ENCODE data around the gene PRDX4. TPM values are rescaled to one million over a fixed set of nuclear protein-coding genes. Genes with fewer than 3 reads are reported as not detected.

Gene PRDX4
- total RNA-seq = 10 to 100 TPM; 17.8 to 69.0 (median 58.4) TPM

DNA sequence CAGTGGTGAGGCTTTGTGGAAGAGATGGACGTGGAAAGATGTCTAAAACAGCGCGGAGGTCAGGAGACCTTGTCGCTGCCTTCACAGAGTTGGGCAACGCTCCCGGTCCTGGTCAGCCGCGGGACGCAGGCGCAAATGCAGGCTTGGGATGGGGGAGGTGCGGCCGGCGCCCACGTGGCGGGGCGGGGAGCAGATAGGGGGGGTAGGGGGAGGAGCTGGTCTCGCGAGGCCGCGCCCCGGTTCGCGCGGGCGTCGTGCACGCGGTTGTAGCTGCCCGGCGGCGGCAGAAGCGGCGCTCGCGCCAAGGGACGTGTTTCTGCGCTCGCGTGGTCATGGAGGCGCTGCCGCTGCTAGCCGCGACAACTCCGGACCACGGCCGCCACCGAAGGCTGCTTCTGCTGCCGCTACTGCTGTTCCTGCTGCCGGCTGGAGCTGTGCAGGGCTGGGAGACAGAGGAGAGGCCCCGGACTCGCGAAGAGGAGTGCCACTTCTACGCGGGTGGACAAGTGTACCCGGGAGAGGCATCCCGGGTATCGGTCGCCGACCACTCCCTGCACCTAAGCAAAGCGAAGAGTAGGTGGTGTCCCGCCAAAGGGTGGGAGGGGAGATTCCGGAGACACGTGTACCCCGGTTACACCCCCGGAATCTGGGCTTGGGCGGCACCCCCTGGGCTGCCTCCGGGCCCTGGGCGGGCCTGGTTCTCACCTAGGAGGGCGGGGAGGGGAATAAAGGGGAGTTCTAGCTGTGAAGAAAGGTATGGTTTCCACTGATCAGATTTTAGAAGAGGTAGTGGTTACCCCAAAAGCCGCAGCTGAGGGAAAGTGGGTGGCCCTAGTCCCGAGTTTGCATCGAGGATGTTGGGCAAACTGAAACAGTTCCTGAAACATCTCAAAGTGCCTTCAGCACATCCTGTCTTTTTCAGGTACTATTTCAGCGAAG lies at the start of gene PRDX4:
PRDX4 (plus strand) TSS at position 255 of the 939 bp plus-strand sequence; CDS start at position 333, 78 bp downstream.
- ATAC-seq (ENCODE audit: low FRiP score in 2 of 2) (peak; percentile 97 to 100), DNase-seq (peak; percentile 89 to 97)
- Histone ChIP-seq H3K4me3 (peak within 1 kb of the TSS; percentile 39 to 73 (median 68)), H3K4me1 (peaks cover 0 to 7% (median 2%) of the 10 kb centered on the region in 4 donors), H3K27ac (peak within 1 kb of the TSS; percentile 68 to 83 (median 76)), H3K9me3 (no peaks in the 10 kb centered on the region), H3K36me3 (no peaks in the 10 kb centered on the region), H3K27me3 (no peaks in the 10 kb centered on the region)
- TF ChIP-seq, protein P1, sequence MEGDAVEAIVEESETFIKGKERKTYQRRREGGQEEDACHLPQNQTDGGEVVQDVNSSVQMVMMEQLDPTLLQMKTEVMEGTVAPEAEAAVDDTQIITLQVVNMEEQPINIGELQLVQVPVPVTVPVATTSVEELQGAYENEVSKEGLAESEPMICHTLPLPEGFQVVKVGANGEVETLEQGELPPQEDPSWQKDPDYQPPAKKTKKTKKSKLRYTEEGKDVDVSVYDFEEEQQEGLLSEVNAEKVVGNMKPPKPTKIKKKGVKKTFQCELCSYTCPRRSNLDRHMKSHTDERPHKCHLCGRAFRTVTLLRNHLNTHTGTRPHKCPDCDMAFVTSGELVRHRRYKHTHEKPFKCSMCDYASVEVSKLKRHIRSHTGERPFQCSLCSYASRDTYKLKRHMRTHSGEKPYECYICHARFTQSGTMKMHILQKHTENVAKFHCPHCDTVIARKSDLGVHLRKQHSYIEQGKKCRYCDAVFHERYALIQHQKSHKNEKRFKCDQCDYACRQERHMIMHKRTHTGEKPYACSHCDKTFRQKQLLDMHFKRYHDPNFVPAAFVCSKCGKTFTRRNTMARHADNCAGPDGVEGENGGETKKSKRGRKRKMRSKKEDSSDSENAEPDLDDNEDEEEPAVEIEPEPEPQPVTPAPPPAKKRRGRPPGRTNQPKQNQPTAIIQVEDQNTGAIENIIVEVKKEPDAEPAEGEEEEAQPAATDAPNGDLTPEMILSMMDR (IDR thresholded peaks at IDR 0.05) = no peak
- TF ChIP-seq EP300 (IDR thresholded peaks at IDR 0.05) = no peak
- TF ChIP-seq POLR2A (IDR thresholded peaks at IDR 0.05) = peak in 1 of 4 donors; percentile 62
- TF ChIP-seq POLR2AphosphoS5 (IDR thresholded peaks at IDR 0.05) = peak; percentile 32 to 55
- WGBS, 2 donors = 0 to 30% methylated on average over 10 to 70 of the region's 73 CpGs

DNA sequence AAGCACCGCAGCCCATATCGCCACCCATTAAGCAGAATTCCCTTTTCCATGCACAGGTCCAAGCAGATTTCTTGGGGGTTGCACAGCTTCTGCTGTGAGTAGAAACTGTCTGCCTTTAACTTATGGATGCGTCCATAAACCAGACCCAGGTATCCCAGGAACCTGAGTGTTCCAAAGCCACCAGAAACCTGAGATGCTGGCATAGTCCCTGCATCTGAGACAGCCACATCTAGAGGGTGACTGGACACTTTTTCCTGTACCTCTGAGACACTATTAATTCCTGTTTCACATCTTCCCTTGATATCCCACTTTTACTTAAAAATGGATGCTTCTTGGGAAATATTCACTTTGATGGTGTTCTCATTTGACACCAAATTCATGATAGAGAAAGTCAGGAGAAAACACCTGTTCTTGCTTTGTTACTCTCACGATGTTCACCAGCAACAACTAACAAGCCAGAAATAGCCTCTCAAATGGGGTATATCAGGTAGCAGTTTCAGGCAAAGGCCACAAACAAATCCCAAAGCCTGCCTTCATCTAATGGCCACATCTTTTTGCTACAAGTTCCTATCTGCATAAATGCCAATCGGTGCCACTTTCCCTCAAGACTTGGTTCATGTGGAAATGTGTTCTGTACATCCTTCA lies 45.5 kb upstream of the PRDX4 start:
- no peaks in the 10 kb centered on the region for H3K4me1 ChIP-seq
- 84 to 90% methylated on average over 4 to 5 of the region's 5 CpGs for WGBS, 2 donors
- no peak overlapping the region for H3K4me3 ChIP-seq
- ATAC-seq (ENCODE audit: low FRiP score in 2 of 2) (no peak), DNase-seq (no peak)
- TF ChIP-seq EP300 (IDR thresholded peaks at IDR 0.05) = no peak
- no peak for TF ChIP-seq POLR2A (IDR thresholded peaks at IDR 0.05)
- TF ChIP-seq, protein P1 (IDR thresholded peaks at IDR 0.05) = no peak
- no peak for TF ChIP-seq POLR2AphosphoS5 (IDR thresholded peaks at IDR 0.05)
- no peaks in the 10 kb centered on the region for H3K9me3 ChIP-seq
- no peaks in the 10 kb centered on the region for H3K27me3 ChIP-seq
- H3K36me3 ChIP-seq = no peaks in the 10 kb centered on the region
- H3K27ac ChIP-seq = no peak overlapping the region

DNA sequence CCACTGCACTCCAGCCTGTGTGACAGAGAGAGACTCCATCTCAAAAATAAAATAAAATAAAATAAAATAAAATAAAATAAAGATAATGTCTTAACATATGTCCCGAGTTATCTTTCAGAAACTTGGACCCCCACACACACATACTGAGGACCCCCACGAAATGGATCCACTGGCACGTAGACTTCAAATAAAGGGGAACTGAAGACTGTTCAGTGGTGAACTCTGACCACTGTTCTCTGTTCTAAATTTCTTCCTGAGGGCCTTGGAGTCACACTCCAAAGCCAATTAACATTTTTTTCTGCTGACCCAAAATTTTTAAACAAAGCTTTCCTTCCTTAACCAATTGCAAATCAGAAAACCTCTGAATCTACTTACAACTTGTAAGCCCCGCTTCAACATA lies 43.5 kb upstream of the PRDX4 start:
- no peaks in the 10 kb centered on the region for H3K36me3 ChIP-seq
- no peak overlapping the region for H3K27ac ChIP-seq
- no peak for ATAC-seq (ENCODE audit: low FRiP score in 2 of 2)
- no peaks in the 10 kb centered on the region for H3K4me1 ChIP-seq
- DNase-seq = no peak
- H3K4me3 ChIP-seq = no peak overlapping the region
- TF ChIP-seq EP300 (IDR thresholded peaks at IDR 0.05) (no peak), POLR2AphosphoS5 (IDR thresholded peaks at IDR 0.05) (no peak), POLR2A (IDR thresholded peaks at IDR 0.05) (no peak)
- WGBS, 2 donors = 67 to 68% methylated on average over 4 of the region's 4 CpGs
- H3K9me3 ChIP-seq = no peaks in the 10 kb centered on the region
- H3K27me3 ChIP-seq = no peaks in the 10 kb centered on the region

DNA sequence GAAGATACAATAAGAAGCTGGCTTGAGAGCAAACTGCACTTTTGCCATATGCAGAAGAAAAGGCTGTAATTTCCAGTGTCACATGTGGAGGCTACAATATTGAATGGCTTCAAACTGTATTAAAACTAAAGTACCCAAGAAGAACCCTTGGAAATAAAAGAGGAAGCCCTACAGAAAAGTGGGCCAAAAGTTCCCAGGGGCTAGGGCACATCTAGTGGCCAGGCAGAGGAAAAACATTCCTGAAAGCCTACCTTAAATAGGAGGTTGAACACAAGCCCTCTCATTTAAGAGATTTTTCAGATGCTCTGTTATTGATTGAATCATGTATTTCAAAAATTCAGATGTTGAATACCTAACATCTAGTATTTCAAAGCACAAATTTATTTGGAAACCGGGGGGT lies 40.6 kb upstream of the PRDX4 start:
- H3K9me3 ChIP-seq = no peaks in the 10 kb centered on the region
- no peaks in the 10 kb centered on the region for H3K27me3 ChIP-seq
- no peak overlapping the region for H3K27ac ChIP-seq
- no peak overlapping the region for H3K4me3 ChIP-seq
- no peak for TF ChIP-seq POLR2A (IDR thresholded peaks at IDR 0.05)
- 67% methylated on average over 1 of the region's 1 CpG for WGBS, 2 donors
- no peaks in the 10 kb centered on the region for H3K36me3 ChIP-seq
- no peaks in the 10 kb centered on the region for H3K4me1 ChIP-seq
- no peak for DNase-seq
- ATAC-seq (ENCODE audit: low FRiP score in 2 of 2) = no peak

DNA sequence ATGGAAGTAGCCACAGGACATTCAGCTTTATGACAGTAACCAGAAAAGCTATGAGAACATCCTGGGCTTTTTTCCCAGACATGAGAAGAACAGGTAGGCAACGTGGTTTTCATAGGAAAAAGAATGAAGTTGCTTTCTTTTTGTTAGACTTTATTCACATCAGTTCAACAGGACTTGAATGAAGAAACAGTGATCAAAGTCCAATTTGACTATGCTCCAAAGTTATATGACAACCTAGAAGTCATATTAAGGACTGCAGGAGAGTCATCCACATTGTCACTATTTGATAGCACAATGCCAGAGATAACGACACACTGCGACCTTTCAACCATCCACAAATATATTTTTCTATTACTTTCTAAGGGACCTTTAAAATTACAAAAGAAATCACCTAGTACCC lies 39.2 kb upstream of the PRDX4 start:
- H3K4me1 ChIP-seq = no peaks in the 10 kb centered on the region
- TF ChIP-seq POLR2AphosphoS5 (IDR thresholded peaks at IDR 0.05) (no peak), EP300 (IDR thresholded peaks at IDR 0.05) (no peak), POLR2A (IDR thresholded peaks at IDR 0.05) (no peak)
- TF ChIP-seq, protein P1 (IDR thresholded peaks at IDR 0.05) = no peak
- ATAC-seq (ENCODE audit: low FRiP score in 2 of 2) (no peak), DNase-seq (no peak)
- H3K27ac ChIP-seq = no peak overlapping the region
- no peaks in the 10 kb centered on the region for H3K9me3 ChIP-seq
- WGBS, 2 donors = 29 to 92% methylated on average over 3 of the region's 3 CpGs
- no peak overlapping the region for H3K4me3 ChIP-seq
- no peaks in the 10 kb centered on the region for H3K27me3 ChIP-seq
- no peaks in the 10 kb centered on the region for H3K36me3 ChIP-seq

All from upper lobe of left lung (tissue), 6 donors.